Smooth muscle cell of the coronary artery (primary cell): ENCODE measurements around the gene GSDMA. TPM values are rescaled to one million over a fixed set of nuclear protein-coding genes. Genes with fewer than 3 reads are reported as not detected.

Experiments used
- total RNA-seq: library from RNA; depleted of rRNA; stranded (reverse); fragments of >200 nt; gene quantifications from 2 replicates; pipeline ENCODE4 v1.2.3, GENCODE V29; 2014; ENCODE audit warnings: low replicate concordance

GSDMA gene
- total RNA-seq, result not detected in 2 replicates

DNA sequence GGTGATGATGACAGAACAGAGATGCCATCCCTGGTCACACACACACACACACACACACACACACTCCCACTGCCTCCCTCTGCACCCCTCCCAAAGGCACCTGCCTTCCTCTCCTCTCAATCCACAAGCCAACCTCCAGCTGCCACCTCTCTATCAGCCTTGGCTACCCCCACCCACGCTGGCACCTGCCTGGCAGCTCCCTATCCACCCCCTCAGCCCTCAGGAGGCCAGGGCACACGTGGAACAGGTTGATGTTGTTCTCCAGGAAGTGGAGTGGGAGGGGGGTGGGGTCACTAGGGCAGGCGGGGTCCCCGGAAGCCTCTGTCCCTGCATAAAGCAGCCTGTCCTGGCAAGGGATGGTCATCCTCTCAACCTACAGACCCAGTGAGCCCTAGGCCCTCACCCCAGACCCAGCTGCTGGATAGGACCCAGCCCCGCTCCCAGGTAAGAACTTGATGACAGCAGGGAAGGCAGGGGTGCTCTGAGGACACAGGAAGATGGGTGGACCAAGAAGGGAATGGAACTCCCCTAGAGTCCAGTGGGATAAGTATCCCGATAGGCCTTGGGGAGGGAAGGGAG is at the start of gene GSDMA:
Gene GSDMA, plus strand, starts transcription at position 363 of the 579 bp plus-strand sequence. CDS start 2,684 bp downstream, outside the sequence.

DNA sequence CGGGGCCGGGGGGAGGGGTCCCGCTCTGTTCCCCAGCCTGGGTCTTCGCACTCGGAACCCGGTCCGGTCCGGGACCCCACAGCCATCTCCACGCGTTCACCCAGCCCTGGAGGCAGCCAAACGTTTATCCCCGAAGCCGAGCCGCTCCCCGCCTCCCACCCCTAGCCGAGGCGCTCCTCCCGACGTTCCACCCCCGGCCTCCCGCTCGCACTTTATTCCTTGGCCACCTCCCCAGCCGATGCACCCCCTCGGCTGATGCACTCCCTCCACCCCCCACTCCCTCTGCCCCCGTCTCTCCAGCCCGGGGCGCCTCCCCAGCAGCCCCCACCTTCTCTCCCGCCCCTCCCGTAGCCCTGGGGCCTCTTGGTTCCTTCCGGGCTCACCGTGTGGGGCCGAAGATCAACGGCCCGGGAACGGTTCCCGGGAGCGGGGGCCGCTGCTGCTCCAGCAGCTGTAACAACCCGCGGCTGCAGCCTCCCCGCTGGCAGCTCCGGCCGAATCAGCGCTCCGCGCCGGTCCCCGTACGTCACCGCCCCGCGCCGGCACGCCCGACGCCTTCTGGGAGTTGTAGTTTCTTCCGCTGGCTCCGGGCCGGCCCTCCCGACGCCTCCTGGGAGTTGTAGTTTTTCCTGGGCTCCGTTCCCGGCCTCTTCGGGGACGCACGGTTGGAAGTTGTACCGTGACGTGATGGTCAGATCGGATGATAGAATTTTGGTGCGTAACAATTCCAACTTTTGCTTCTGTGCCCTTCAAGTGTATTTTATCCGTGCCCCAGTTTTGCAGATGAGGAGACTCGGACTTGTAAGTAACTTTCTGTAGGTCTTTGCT is 35.5 kb upstream of the GSDMA start, which contains the start of the genes LRRC3C and ORMDL3:
Gene LRRC3C, plus strand, starts transcription at position 632 of the 828 bp plus-strand sequence. CDS start 13,792 bp downstream, outside the sequence.
Gene ORMDL3, minus strand, starts transcription at position 501 of the 828 bp plus-strand sequence. CDS start 3,398 bp downstream, outside the sequence.

DNA sequence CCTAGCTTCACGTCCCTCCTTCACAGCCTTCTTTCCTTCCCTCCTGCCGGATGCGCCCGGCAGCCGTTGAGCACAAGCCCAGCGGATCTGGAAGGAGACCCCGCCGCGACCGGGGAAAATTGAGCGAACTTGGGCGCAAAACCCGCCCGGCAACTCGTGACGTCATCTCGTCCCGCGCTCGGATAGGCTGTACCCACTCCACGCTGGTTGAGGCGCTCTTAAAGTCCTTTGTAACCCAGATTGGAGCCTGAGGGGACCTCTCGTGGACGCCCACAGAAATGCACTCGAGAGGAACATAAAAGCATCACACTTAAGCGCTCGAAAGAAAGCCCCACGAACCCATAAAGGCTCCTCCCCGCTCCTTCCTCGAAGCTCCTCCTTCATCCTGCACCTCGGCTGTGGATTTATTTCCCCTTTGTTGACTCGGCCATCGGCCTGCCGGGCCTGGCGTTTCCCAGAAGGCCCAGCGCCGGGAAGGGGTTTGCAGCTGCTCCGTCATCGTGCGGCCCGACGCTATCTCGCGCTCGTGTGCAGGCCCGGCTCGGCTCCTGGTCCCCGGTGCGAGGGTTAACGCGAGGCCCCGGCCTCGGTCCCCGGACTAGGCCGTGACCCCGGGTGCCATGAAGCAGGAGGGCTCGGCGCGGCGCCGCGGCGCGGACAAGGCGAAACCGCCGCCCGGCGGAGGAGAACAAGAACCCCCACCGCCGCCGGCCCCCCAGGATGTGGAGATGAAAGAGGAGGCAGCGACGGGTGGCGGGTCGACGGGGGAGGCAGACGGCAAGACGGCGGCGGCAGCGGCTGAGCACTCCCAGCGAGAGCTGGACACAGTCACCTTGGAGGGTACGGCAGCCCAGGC is 17.8 kb downstream of the GSDMA start, which contains the start of gene PSMD3:
Gene PSMD3, plus strand, starts transcription at position 457 of the 856 bp plus-strand sequence. Its CDS starts 164 bp downstream, at position 621.

DNA sequence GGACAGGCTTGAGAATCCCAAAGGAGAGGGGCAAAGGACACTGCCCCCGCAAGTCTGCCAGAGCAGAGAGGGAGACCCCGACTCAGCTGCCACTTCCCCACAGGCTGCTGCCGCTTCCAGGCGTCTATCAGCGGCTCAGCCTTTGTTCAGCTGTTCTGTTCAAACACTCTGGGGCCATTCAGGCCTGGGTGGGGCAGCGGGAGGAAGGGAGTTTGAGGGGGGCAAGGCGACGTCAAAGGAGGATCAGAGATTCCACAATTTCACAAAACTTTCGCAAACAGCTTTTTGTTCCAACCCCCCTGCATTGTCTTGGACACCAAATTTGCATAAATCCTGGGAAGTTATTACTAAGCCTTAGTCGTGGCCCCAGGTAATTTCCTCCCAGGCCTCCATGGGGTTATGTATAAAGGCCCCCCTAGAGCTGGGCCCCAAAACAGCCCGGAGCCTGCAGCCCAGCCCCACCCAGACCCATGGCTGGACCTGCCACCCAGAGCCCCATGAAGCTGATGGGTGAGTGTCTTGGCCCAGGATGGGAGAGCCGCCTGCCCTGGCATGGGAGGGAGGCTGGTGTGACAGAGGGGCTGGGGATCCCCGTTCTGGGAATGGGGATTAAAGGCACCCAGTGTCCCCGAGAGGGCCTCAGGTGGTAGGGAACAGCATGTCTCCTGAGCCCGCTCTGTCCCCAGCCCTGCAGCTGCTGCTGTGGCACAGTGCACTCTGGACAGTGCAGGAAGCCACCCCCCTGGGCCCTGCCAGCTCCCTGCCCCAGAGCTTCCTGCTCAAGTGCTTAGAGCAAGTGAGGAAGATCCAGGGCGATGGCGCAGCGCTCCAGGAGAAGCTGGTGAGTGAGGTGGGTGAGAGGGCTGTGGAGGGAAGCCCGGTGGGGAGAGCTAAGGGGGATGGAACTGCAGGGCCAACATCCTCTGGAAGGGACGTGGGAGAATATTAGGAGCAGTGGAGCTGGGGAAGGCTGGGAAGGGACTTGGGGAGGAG is 52.5 kb downstream of the GSDMA start, which contains the start of gene CSF3:
Gene CSF3, plus strand, starts transcription at position 436 of the 993 bp plus-strand sequence. Its CDS starts 35 bp downstream, at position 471.

Other genes with a start within 250 kb of the GSDMA start
- 8.7 and 21.0 TPM in 2 replicates for gene MIEN1, start 232.5 kb upstream of the GSDMA start, total RNA-seq
- gene GRB7, start 225.1 kb upstream of the GSDMA start, total RNA-seq, result under 0.01 and 0.60 TPM in 2 replicates
- gene IKZF3, start 98.7 kb upstream of the GSDMA start, total RNA-seq, result not detected in 2 replicates
- not detected in 2 replicates for gene ZPBP2, start 94.8 kb upstream of the GSDMA start, total RNA-seq
- gene GSDMB, start 44.4 kb upstream of the GSDMA start, total RNA-seq, result 6.0 and 8.0 TPM in 2 replicates
- 107 and 108 TPM in 2 replicates for gene ORMDL3, start 35.4 kb upstream of the GSDMA start, total RNA-seq
- not detected in 2 replicates for gene LRRC3C, start 35.3 kb upstream of the GSDMA start, total RNA-seq
- 57.9 and 103 TPM in 2 replicates for gene PSMD3, start 17.8 kb downstream of the GSDMA start, total RNA-seq
- 0.08 TPM in 1 of 2 replicates, not detected in the other for gene CSF3, start 52.4 kb downstream of the GSDMA start, total RNA-seq
- gene MED24, start 91.4 kb downstream of the GSDMA start, total RNA-seq, result 26.2 and 37.4 TPM in 2 replicates
- 18.9 and 52.8 TPM in 2 replicates for gene THRA, start 100.0 kb downstream of the GSDMA start, total RNA-seq
- 0.90 and 0.94 TPM in 2 replicates for gene NR1D1, start 137.6 kb downstream of the GSDMA start, total RNA-seq
- 24.0 and 26.5 TPM in 2 replicates for gene MSL1, start 159.0 kb downstream of the GSDMA start, total RNA-seq
- 16.8 and 18.0 TPM in 2 replicates for gene CASC3, start 177.5 kb downstream of the GSDMA start, total RNA-seq
- gene RAPGEFL1, start 214.5 kb downstream of the GSDMA start, total RNA-seq, result 0.70 and 0.98 TPM in 2 replicates